ENCODE results near the gene PTGFRN. TPM values are rescaled to one million over a fixed set of nuclear protein-coding genes. Genes with fewer than 3 reads are reported as not detected.

PTGFRN gene
- polyA plus RNA-seq, 1 donor from 2014 or later, result 20.1 TPM

GRCh38 chr1:116929961-116930592, 20.4 kb downstream of the PTGFRN start:
- Histone ChIP-seq H3K4me2 (ENCODE audit: low read length) (no peak overlapping the region), H3K79me2 (replicated peaks; ENCODE audit: insufficient read depth, low read length) (peaks cover 4% of the 10 kb centered on the region), H3K9me3 (ENCODE audit: low read length) (no peaks in the 10 kb centered on the region), H3K27me3 (ENCODE audit: insufficient read depth, low read depth, low read length) (no peaks in the 10 kb centered on the region), H3K27ac (ENCODE audit: low read length) (no peak overlapping the region), H2AFZ (ENCODE audit: low read depth, low read length) (no peak overlapping the region), H3K9ac (ENCODE audit: low read length) (no peak overlapping the region), H3K4me3 (ENCODE audit: low read length) (no peak overlapping the region), H3K9me2 (ENCODE audit: insufficient read depth, low read length) (no peaks in the 10 kb centered on the region), H4K20me1 (ENCODE audit: insufficient read depth) (no peaks in the 10 kb centered on the region), H3F3A (ENCODE audit: insufficient read depth, low read length, poor library complexity, severe bottlenecking) (no peaks in the 10 kb centered on the region), H3K36me3 (ENCODE audit: insufficient read depth, low read length) (no peaks in the 10 kb centered on the region)
- TF ChIP-seq EZH2 (IDR thresholded peaks at IDR 0.05; ENCODE audit: borderline replicate concordance, insufficient read depth, low read length, poor library complexity, severe bottlenecking), result no peak
- TF ChIP-seq POLR2AphosphoS5 (IDR thresholded peaks at IDR 0.05), result no peak
- no peak for TF ChIP-seq RAD21 (conservative IDR thresholded peaks at IDR 0.05)
- no peak for TF ChIP-seq EP300 (conservative IDR thresholded peaks at IDR 0.05; ENCODE audit: poor library complexity, severe bottlenecking)
- no peak for TF ChIP-seq SMC3 (conservative IDR thresholded peaks at IDR 0.05; ENCODE audit: poor library complexity)
- TF ChIP-seq TAF1 (IDR thresholded peaks at IDR 0.05; ENCODE audit: low read depth), result no peak
- no peak for TF ChIP-seq REST (IDR thresholded peaks at IDR 0.05; ENCODE audit: borderline replicate concordance)
- TF ChIP-seq MXI1 (conservative IDR thresholded peaks at IDR 0.05; ENCODE audit: poor library complexity, severe bottlenecking), result no peak
- TF ChIP-seq, protein P1, sequence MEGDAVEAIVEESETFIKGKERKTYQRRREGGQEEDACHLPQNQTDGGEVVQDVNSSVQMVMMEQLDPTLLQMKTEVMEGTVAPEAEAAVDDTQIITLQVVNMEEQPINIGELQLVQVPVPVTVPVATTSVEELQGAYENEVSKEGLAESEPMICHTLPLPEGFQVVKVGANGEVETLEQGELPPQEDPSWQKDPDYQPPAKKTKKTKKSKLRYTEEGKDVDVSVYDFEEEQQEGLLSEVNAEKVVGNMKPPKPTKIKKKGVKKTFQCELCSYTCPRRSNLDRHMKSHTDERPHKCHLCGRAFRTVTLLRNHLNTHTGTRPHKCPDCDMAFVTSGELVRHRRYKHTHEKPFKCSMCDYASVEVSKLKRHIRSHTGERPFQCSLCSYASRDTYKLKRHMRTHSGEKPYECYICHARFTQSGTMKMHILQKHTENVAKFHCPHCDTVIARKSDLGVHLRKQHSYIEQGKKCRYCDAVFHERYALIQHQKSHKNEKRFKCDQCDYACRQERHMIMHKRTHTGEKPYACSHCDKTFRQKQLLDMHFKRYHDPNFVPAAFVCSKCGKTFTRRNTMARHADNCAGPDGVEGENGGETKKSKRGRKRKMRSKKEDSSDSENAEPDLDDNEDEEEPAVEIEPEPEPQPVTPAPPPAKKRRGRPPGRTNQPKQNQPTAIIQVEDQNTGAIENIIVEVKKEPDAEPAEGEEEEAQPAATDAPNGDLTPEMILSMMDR (IDR thresholded peaks at IDR 0.05; ENCODE audit: poor library complexity, severe bottlenecking), result no peak

GRCh38 chr1:116931016-116931918, 21.6 kb downstream of the PTGFRN start:
- H4K20me1 ChIP-seq (ENCODE audit: insufficient read depth), result no peaks in the 10 kb centered on the region

More at GRCh38 chr1:116931016-116931918, 21.6 kb downstream of the PTGFRN start:
- Histone ChIP-seq H3K4me3 (ENCODE audit: low read length) (no peak overlapping the region), H3F3A (ENCODE audit: insufficient read depth, low read length, poor library complexity, severe bottlenecking) (no peaks in the 10 kb centered on the region), H3K27ac (ENCODE audit: low read length) (no peak overlapping the region), H3K9me2 (ENCODE audit: insufficient read depth, low read length) (no peaks in the 10 kb centered on the region), H3K9me3 (ENCODE audit: low read length) (no peaks in the 10 kb centered on the region), H3K27me3 (ENCODE audit: insufficient read depth, low read depth, low read length) (no peaks in the 10 kb centered on the region), H3K36me3 (ENCODE audit: insufficient read depth, low read length) (no peaks in the 10 kb centered on the region), H2AFZ (ENCODE audit: low read depth, low read length) (no peak overlapping the region), H3K9ac (ENCODE audit: low read length) (no peak overlapping the region), H3K79me2 (replicated peaks; ENCODE audit: insufficient read depth, low read length) (peaks cover 4% of the 10 kb centered on the region), H3K4me2 (ENCODE audit: low read length) (no peak overlapping the region)
- TF ChIP-seq, protein P1 (IDR thresholded peaks at IDR 0.05; ENCODE audit: poor library complexity, severe bottlenecking), result no peak
- TF ChIP-seq SMC3 (conservative IDR thresholded peaks at IDR 0.05; ENCODE audit: poor library complexity), result no peak
- no peak for TF ChIP-seq RAD21 (conservative IDR thresholded peaks at IDR 0.05)
- no peak for TF ChIP-seq MXI1 (conservative IDR thresholded peaks at IDR 0.05; ENCODE audit: poor library complexity, severe bottlenecking)
- TF ChIP-seq EZH2 (IDR thresholded peaks at IDR 0.05; ENCODE audit: borderline replicate concordance, insufficient read depth, low read length, poor library complexity, severe bottlenecking), result no peak
- no peak for TF ChIP-seq EP300 (conservative IDR thresholded peaks at IDR 0.05; ENCODE audit: poor library complexity, severe bottlenecking)
- TF ChIP-seq POLR2AphosphoS5 (IDR thresholded peaks at IDR 0.05), result no peak
- no peak for TF ChIP-seq REST (IDR thresholded peaks at IDR 0.05; ENCODE audit: borderline replicate concordance)
- TF ChIP-seq TAF1 (IDR thresholded peaks at IDR 0.05; ENCODE audit: low read depth), result no peak
